ENCODE measurements around the gene TTC27.
"Not testable (repeated sequence)": the region's sequence is repeated elsewhere in the genome, so short reads cannot be mapped to it uniquely, and the experiment has no call there.

Gene TTC27

DNA sequence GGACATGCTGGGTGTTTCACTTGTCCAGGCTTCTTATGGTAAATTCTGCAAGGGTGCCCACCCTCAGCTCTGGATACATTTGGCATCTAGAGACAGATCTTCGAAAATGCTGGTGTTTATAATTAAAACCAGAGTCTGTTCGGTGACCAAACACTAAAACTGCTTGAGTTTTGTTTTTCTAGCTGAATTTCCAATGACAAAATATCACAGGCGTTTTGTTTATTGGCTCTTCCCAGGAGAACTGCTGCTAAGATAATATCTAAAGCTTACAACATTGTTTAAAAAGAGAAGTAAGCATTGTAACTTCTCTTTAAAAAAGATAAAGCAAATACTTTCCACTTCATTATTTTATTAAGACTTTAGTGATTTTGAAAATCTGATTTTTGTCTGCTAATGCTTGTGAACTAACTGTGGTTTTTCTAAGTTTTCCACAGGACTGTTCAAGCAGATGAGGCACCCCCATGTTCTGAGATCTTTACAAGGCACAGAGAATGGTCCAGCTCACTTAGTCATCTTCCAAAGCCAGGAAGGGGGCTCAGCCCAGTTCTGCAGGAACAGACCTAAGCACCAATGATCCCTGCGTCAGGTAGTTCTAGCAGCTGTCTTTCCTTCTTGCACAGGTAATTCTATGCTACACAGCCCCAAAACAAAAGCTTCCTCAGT is 224.1 kb downstream of the TTC27 start:
- Mint-ChIP-seq H3K36me3 (no peaks in the 10 kb centered on the region), H3K9me3 (no peaks in the 10 kb centered on the region), H3K4me3 (no peak overlapping the region), H3K27ac (no peak overlapping the region), H3K27me3 (peaks cover 3% of the 10 kb centered on the region), H3K4me1 (no peaks in the 10 kb centered on the region)

DNA sequence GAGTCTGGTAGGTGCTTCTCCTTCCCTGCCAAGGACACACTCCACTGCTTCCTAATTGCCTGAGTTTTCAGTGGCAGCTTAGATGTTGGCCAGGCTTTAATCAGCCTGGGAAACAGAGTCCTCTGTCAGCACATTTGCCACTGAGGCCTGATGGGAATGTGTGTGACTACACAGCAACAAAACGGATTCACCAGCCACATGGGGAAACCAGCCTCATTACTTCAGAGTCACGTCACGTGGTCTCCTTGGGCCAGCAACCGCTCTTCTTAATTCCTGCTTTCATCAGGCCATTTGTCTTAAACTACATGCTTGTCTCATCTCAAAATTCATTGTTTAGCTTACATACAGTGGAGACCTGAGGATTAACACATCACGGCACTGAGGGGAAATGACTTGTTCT is 225.0 kb downstream of the TTC27 start:
- Mint-ChIP-seq H3K4me1 (no peaks in the 10 kb centered on the region), H3K4me3 (no peak overlapping the region), H3K27me3 (peaks cover 4% of the 10 kb centered on the region), H3K9me3 (no peaks in the 10 kb centered on the region), H3K36me3 (no peaks in the 10 kb centered on the region), H3K27ac (no peak overlapping the region)

DNA sequence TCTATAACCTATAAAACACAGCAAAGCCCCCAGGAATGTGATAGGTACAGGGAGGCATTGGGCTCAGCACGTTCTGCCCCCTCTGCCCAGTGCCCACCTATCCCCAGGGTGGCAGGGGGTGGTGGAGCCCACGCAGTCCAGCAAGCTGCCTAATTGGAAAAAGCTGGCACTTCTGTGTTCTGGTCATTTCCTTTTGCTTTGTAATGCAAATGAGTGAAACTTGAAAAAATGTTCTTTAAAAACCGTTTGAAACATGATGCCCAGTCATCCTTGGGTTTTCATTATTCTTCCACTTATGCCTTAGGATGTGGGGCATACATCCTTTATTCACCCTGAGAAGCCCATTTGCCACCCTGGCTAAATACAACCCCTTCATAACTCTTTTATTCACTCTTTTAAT is 229.0 kb downstream of the TTC27 start:
- Mint-ChIP-seq H3K36me3 (no peaks in the 10 kb centered on the region), H3K4me3 (no peak overlapping the region), H3K9me3 (no peaks in the 10 kb centered on the region), H3K27ac (no peak overlapping the region), H3K4me1 (no peaks in the 10 kb centered on the region), H3K27me3 (peaks cover 4% of the 10 kb centered on the region)

DNA sequence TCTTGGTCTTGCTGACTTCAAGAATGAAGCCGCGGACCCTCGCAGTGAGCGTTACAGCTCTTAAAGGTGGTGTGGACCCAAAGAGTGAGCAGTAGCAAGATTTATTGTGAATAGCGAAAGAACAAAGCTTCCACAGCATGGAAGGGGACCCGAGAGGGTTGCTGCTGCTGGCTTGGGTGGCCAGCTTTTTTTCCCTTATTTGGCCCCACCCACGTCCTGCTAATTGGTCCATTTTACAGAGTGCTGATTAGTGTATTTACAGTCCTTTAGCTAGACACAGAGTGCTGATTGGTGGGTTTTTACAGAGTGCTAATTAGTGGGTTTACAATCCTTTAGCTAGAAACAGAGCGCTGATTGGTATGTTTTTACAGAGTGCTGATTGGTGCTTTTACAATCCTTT is 230.9 kb downstream of the TTC27 start:
- H3K27ac Mint-ChIP-seq, result no peak overlapping the region
- H3K36me3 Mint-ChIP-seq, result no peaks in the 10 kb centered on the region
- no peak overlapping the region for H3K4me3 Mint-ChIP-seq
- H3K4me1 Mint-ChIP-seq, result no peaks in the 10 kb centered on the region
- H3K9me3 Mint-ChIP-seq, result no peaks in the 10 kb centered on the region
- peaks cover 4% of the 10 kb centered on the region for H3K27me3 Mint-ChIP-seq

DNA sequence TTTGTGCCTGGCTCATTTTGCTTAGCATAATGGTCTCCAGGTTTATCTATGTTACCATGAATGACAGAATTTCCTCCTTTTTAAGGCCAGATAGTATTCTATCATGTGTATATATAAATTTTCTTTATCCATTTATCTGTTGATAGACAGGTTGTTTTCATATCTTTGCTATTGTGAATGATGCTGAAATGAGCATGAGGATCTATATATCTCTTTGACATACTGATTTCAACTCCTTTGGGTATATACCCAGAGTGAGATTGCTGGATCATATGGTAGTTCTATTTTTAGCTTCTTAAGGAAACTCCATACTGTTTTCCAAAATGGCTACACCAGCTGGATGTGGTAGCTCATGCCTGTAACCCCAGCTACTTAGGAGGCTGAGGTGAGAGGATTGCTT is 232.5 kb downstream of the TTC27 start:
- no peaks in the 10 kb centered on the region for H3K9me3 Mint-ChIP-seq
- no peak overlapping the region for H3K27ac Mint-ChIP-seq
- H3K36me3 Mint-ChIP-seq, result no peaks in the 10 kb centered on the region
- peaks cover 4% of the 10 kb centered on the region for H3K27me3 Mint-ChIP-seq
- H3K4me1 Mint-ChIP-seq, result no peaks in the 10 kb centered on the region
- no peak overlapping the region for H3K4me3 Mint-ChIP-seq

DNA sequence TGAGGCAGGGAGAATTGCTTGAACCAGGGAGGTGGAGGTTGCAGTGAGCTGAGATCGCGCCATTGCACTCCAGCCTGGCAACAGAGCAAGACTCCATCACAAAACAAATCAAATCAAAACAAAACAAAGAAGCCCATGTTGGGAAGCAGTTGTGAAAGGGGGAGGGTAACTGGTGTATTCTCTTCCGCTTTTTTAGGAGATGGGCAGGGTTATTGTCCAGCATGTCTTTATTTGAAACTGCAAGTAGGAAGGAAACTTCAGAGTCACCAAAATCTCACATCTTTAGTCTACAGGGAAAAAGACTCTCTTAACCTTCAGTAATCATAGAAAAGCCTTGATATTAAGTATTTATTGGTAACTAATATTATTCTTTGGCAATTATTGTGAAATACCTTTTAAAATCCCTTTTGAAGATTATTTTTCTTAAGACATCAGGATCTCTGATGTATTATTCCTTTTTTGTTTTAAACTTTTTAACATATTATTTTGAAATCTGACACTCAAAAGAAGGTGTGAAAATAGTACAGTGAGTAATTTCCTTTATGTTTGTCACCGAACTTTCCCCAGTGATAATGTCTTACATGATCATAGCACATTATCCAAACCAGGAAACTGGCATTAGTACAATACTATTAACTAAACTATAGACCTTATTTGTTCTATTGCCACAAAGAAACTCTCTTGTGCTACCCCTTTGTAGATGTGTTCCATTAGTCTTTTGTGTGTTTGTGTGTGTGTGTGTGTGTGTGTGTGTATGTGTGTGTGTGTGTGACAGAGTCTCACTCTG is 234.6 kb downstream of the TTC27 start:
- Mint-ChIP-seq H3K27ac (peak overlapping the region; percentile 35), H3K27me3 (peaks cover 3% of the 10 kb centered on the region), H3K36me3 (no peaks in the 10 kb centered on the region), H3K4me3 (no peak overlapping the region), H3K9me3 (no peaks in the 10 kb centered on the region), H3K4me1 (no peaks in the 10 kb centered on the region)

DNA sequence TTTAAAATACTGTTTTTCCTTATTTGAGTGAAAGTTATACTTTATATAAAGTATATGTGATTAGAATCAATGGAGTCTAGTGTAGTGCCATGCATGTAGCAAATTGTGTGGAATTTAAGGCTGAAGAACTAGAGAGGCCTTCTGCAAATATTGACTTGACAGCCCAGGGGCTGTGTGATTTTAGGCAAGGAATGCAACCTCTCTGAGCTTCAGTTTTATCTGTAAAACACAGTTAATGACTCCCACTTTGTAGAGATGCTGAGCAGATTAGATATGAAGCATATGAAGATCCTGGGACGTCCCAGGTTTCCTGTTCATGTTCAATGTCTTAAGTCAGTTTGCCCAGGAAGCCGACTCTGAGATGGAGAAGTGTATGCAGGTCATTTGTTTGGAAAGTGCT is 235.5 kb downstream of the TTC27 start:
- Mint-ChIP-seq H3K27me3 (peaks cover 2% of the 10 kb centered on the region), H3K36me3 (no peaks in the 10 kb centered on the region), H3K27ac (no peak overlapping the region), H3K4me3 (no peak overlapping the region), H3K4me1 (no peaks in the 10 kb centered on the region), H3K9me3 (no peaks in the 10 kb centered on the region)

DNA sequence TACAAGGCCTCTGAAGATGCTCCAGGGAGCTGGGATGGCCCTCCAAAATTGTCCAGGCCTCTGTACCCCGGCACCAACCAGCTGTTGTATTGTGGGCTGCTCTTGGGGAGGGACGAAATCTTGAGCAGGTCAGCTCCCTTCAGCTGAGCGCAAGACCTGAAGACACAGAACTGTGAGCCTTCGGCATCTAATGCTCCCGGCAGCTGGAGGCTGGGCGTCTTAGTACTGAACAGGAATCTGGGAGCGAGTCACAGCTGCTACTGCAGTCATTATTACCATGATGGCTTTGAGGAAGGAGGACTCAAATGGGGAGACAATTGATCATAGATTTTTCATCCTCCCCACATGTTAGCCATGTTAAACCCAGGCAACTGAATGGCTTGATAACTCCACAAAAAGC is 236.0 kb downstream of the TTC27 start:
- no peak overlapping the region for H3K4me3 Mint-ChIP-seq
- no peaks in the 10 kb centered on the region for H3K9me3 Mint-ChIP-seq
- peaks cover 2% of the 10 kb centered on the region for H3K27me3 Mint-ChIP-seq
- no peak overlapping the region for H3K27ac Mint-ChIP-seq
- no peaks in the 10 kb centered on the region for H3K4me1 Mint-ChIP-seq
- H3K36me3 Mint-ChIP-seq, result no peaks in the 10 kb centered on the region

DNA sequence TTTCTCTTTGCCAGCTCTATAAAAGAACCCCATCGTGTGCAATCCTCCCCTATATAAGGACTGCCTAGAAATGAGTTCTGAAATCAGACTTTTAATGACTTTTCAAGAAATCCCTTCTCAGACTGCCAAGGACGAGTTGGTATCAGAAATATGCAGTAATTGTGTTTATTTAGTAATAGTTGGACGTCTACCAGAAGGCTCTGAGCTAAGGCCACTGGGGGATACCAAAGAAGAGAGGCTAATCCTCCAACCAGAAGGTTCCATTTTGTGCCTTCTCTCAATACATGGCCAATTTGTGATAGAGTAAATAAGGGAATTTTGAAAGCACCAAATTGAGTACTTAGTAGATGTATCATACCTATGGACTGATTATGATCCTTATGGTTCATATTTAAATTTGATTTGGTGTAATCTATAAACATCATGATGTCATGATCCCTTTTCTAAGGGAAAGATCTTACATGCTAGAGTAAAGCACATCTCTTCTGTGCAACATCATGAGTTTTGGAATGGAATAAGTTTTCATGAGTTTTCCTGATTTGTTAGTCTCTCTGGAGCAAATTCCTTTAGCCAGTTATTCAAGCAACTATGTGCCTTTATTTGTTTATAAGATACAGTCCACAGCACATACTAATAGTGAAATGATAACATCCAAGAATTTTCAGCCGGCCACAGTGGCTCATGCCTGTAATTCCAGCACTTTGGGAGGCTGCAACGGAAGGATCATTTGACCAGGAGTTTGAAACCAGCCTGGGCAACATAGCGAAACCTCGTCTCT is 236.7 kb downstream of the TTC27 start:
- Mint-ChIP-seq H3K27me3 (peaks cover 2% of the 10 kb centered on the region), H3K4me1 (no peaks in the 10 kb centered on the region), H3K27ac (no peak overlapping the region), H3K4me3 (no peak overlapping the region), H3K9me3 (no peaks in the 10 kb centered on the region), H3K36me3 (no peaks in the 10 kb centered on the region)

DNA sequence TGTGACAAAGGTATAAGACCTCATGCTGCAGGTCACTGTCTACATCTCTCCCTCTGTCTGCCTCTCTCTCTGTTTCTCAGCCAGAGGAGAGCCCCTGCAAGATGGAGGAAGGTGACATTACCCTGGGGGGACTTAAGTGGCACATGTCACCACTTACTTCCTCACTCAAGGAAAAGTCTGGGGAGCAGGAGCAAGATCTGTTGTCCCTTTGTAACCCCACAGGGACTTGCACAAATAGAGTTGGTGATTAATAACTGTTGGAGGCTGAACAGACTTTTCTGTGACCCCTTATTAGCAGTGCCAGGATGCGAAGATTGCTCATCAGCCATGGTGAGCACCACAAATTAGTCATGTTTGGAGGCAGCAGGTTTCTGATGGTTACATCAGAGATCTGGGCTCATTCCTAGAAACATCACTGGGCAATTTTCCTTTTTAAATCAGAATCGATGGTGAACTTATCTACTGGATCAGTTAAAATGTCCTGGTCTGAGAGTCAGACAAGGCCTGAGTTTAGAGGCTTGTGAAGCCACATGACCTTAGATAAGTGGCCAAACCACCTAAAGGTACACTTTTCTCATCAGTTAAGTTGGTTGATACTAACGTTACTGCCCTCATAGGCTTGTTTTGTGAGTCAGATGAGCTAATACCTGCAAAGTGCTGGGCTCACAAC is 237.7 kb downstream of the TTC27 start:
- H3K27ac Mint-ChIP-seq, result no peak overlapping the region
- H3K4me1 Mint-ChIP-seq, result no peaks in the 10 kb centered on the region
- no peaks in the 10 kb centered on the region for H3K9me3 Mint-ChIP-seq
- no peaks in the 10 kb centered on the region for H3K36me3 Mint-ChIP-seq
- no peak overlapping the region for H3K4me3 Mint-ChIP-seq
- H3K27me3 Mint-ChIP-seq, result peaks cover 2% of the 10 kb centered on the region

DNA sequence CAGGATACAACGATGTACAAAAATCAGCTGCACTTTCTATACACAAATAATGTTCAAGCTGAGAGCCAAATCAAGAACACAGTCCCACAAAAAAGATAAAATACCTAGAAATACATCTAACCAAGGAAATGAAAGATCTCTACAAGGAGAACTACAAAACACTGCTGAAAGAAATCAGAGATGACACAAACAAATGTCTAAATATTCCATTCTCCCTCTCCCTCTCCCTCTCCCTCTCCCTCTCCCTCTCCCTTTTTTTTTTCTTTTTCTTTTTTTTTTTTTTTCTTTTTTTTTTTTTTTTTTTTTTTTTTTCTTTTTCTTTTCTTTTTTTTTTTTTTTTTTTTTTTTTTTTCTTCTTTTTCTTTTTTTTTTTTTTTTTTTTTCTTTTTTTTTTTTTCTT is 238.6 kb downstream of the TTC27 start:
- not testable (repeated sequence) for H3K27ac Mint-ChIP-seq, H3K9me3 Mint-ChIP-seq, H3K27me3 Mint-ChIP-seq, H3K36me3 Mint-ChIP-seq, H3K4me1 Mint-ChIP-seq, H3K4me3 Mint-ChIP-seq
